Measurements from ENCODE around the gene RFX7. TPM values are rescaled to one million over a fixed set of nuclear protein-coding genes. Genes with fewer than 3 reads are reported as not detected.

The RFX7 gene
- total and polyA plus RNA-seq, 2 of the 8 experiments (the other 6 are each of a cell fraction or from before 2014, with no cell fraction given): 10.4 to 40.9 TPM

DNA sequence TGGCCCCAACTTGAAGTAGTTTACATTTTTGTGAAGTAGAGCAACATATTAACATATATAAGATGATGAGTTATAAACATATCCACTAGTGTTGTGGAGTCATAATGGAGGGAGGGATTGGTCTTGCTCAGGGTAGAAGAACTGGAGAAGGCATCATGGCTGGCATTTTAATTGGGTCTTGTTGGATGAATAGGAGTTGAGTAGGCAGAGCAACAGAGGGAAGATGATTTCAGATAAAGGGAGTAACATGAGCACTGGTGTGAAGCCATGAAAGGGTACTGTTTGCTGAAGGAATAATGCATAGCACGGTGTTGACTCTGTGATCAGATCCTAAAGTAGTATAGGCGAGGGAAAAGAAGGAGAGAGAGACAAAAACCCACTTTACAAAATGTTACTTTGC lies 3.6 kb upstream of the RFX7 start:
- CTCF ChIA-PET (ENCODE audit: partially characterized antibody): interaction anchor here (1.1 to 7.5 kb wide), 2 partner anchors 48 to 181 kb away, joined by 3 to 119 read pairs; no protein-coding TSS in a partner anchor
- Histone ChIP-seq H4K8ac (ENCODE audit: extremely low read depth, insufficient read depth, low read length) (no peak overlapping the region), H3K4ac (replicated peaks; ENCODE audit: insufficient read length, low read depth, low read length) (no peak overlapping the region), H3K79me1 (ENCODE audit: low read depth, low read length) (no peaks in the 10 kb centered on the region), H2BK120ac (replicated peaks; ENCODE audit: low read depth, low read length) (no peak overlapping the region), H3K9me3 (ENCODE audit: insufficient read depth in 2 of 2, low read depth in 1 of 2, low read length in 1 of 2) (no peaks in the 10 kb centered on the region), H3K36me3 (ENCODE audit: control insufficient read depth in 2 of 4, insufficient read depth in 4 of 4, low read length in 3 of 4) (no peaks in the 10 kb centered on the region), H3K4me3 (ENCODE audit: extremely low read depth in 1 of 4, insufficient read depth in 2 of 4, low read depth in 3 of 4, low read length in 4 of 4) (no peak overlapping the region), H4K5ac (ENCODE audit: insufficient read length, low read depth, low read length) (no peak overlapping the region), H3K27me3 (replicated peaks in 1 of 4; ENCODE audit: control insufficient read depth in 3 of 4, extremely low read depth in 1 of 4, insufficient read depth in 3 of 4, low read length in 3 of 4) (no peaks in the 10 kb centered on the region), H2AFZ (ENCODE audit: low read length) (no peak overlapping the region), H3K18ac (ENCODE audit: extremely low read depth, low read length) (no peak overlapping the region), H3K14ac (ENCODE audit: insufficient read length) (no peak overlapping the region), H3K23me2 (ENCODE audit: low read depth, low read length) (no peaks in the 10 kb centered on the region), H2BK12ac (ENCODE audit: low read depth, low read length) (no peak overlapping the region), H3K9ac (replicated peaks in 1 of 4; ENCODE audit: extremely low read depth in 1 of 4, low read depth in 3 of 4, low read length in 3 of 4) (no peak overlapping the region), H4K91ac (replicated peaks; ENCODE audit: insufficient read length, low read length) (no peak overlapping the region), H3K4me1 (replicated peaks in 1 of 4; ENCODE audit: control insufficient read depth in 3 of 4, insufficient read depth in 4 of 4, low read length in 3 of 4) (peaks cover 7 to 15% (median 11%) of the 10 kb centered on the region in 4 experiments; a peak in 6 of 7 replicates), H2BK5ac (ENCODE audit: low read depth, low read length) (no peak overlapping the region), H2AK5ac (ENCODE audit: low read depth, low read length) (no peak overlapping the region), H3K79me2 (ENCODE audit: control insufficient read depth in 1 of 2, insufficient read depth in 2 of 2, low read length in 2 of 2) (peaks cover 0 to 6% of the 10 kb centered on the region in 2 experiments; a peak in 2 of 4 replicates), H3K23ac (ENCODE audit: insufficient read length) (no peak overlapping the region), H3K56ac (replicated peaks; ENCODE audit: insufficient read length, low read depth, low read length) (no peak overlapping the region), H2BK20ac (ENCODE audit: low read length) (no peak overlapping the region), H3K4me2 (ENCODE audit: insufficient read depth in 1 of 2, low read depth in 2 of 2, low read length in 2 of 2) (no peak overlapping the region), H4K20me1 (replicated peaks in 1 of 2; ENCODE audit: control insufficient read depth in 1 of 2, insufficient read depth in 2 of 2, low read length in 2 of 2) (no peaks in the 10 kb centered on the region), H3K27ac (ENCODE audit: low read depth, low read length) (no peak overlapping the region), H2BK15ac (ENCODE audit: low read length) (no peak overlapping the region)
- DNase-seq (ENCODE audit: low read depth in 1 of 2, low spot score in 2 of 2) (no peak), FAIRE-seq (no peak)
- WGBS, 2 experiments (ENCODE audit: extremely low coverage in 1 of 2, insufficient coverage in 1 of 2, insufficient read length in 1 of 2, insufficient replicate concordance in 2 of 2, low coverage in 1 of 2, low lambda C conversion rate in 2 of 2, missing lambda C conversion rate in 1 of 2): 92% methylated on average over 2 of the region's 2 CpGs; no CpG with 5 or more reads in 1 of the 2 experiments
- POLR2A ChIA-PET (ENCODE audit: partially characterized antibody): no interaction called here
- TF ChIP-seq CBX8 (IDR thresholded peaks at IDR 0.05; ENCODE audit: borderline replicate concordance, low read depth, low read length): no peak
- TF ChIP-seq, protein P1, sequence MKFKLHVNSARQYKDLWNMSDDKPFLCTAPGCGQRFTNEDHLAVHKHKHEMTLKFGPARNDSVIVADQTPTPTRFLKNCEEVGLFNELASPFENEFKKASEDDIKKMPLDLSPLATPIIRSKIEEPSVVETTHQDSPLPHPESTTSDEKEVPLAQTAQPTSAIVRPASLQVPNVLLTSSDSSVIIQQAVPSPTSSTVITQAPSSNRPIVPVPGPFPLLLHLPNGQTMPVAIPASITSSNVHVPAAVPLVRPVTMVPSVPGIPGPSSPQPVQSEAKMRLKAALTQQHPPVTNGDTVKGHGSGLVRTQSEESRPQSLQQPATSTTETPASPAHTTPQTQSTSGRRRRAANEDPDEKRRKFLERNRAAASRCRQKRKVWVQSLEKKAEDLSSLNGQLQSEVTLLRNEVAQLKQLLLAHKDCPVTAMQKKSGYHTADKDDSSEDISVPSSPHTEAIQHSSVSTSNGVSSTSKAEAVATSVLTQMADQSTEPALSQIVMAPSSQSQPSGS (IDR thresholded peaks at IDR 0.05; ENCODE audit: low read length): no peak
- no peak for TF ChIP-seq RFX5 (IDR thresholded peaks at IDR 0.05; ENCODE audit: borderline replicate concordance, low read depth, low read length)
- no peak for TF ChIP-seq POLR2A (IDR thresholded peaks at IDR 0.05; ENCODE audit: control extremely low read depth in 1 of 2, low read depth in 2 of 2, low read length in 2 of 2)
- no peak for TF ChIP-seq CBX5 (IDR thresholded peaks at IDR 0.05; ENCODE audit: low read depth, low read length)
- TF ChIP-seq POLR2AphosphoS5 (IDR thresholded peaks at IDR 0.05; ENCODE audit: low read depth, low read length): no peak
- no peak for TF ChIP-seq TBP (IDR thresholded peaks at IDR 0.05; ENCODE audit: low read depth, low read length)
- no peak for TF ChIP-seq TAF1 (IDR thresholded peaks at IDR 0.05; ENCODE audit: low read depth, low read length)
- no peak for TF ChIP-seq SIN3A (conservative IDR thresholded peaks at IDR 0.05 in 1 of 2, IDR thresholded peaks at IDR 0.05 in 1 of 2; ENCODE audit: low read depth in 1 of 2, low read length in 2 of 2)
- TF ChIP-seq RXRA (IDR thresholded peaks at IDR 0.05; ENCODE audit: insufficient read depth, low read depth, low read length): no peak
- TF ChIP-seq CEBPB (IDR thresholded peaks at IDR 0.05; ENCODE audit: low read depth, low read length): no peak
- no peak for TF ChIP-seq FOSL1 (IDR thresholded peaks at IDR 0.05; ENCODE audit: insufficient read depth, low read depth, low read length)
- TF ChIP-seq BRCA1 (IDR thresholded peaks at IDR 0.05; ENCODE audit: low read depth, low read length): no peak
- no peak for TF ChIP-seq KDM5A (IDR thresholded peaks at IDR 0.05; ENCODE audit: low read length)

Measured in H1 (cell line).